ENCODE results near the gene MGRN1.

- no peak for TF ChIP-seq CTCF (IDR thresholded peaks at IDR 0.05)
- no peak for TF ChIP-seq POLR2A (IDR thresholded peaks at IDR 0.05)
These were observed 67.2 kb downstream of the MGRN1 start for GRCh38 chr16:4691666-4692412.
